SK-N-SH (cell line): ENCODE results near the gene CDC37. TPM values are rescaled to one million over a fixed set of nuclear protein-coding genes. Genes with fewer than 3 reads are reported as not detected.

Source experiments
- CTCF ChIA-PET: fragments of 300-600, 350-600 bp; formaldehyde crosslinking; extraction: SDS; loops from one replicate; lab custom pipeline; 2021; lab: Yijun Ruan, JAX
- POLR2A ChIA-PET: fragments of 350-600 bp; sonication (Branson Sonifier 250); formaldehyde crosslinking; extraction: SDS; loops from one replicate; lab custom pipeline; 2020; ENCODE audit warnings: antibody characterized with exemption, inconsistent platforms; lab: Yijun Ruan, JAX
- DNase-seq: peaks from one replicate; pipeline ENCODE4 v3.0.0; 2012
- H2AFZ ChIP-seq: fragments of 200-600 bp; sonication (generic); 2 replicates; pipeline ENCODE4 v1.8.1; 2016; ENCODE audit warnings: antibody characterized with exemption, mild to moderate bottlenecking, low read depth
- H3F3A ChIP-seq: fragments of 200-600 bp; sonication (generic); replicated peaks from 2 replicates; pipeline ENCODE3; 2016; ENCODE audit warnings: antibody characterized with exemption, mild to moderate bottlenecking; ENCODE audit not compliant: insufficient read depth
- H3K27ac ChIP-seq, 2 experiments: fragments of 200-500 bp in 1 of 2; fragments of 200-600 bp in 1 of 2; sonication (Bioruptor generic) in 1 of 2; sonication (generic), shearing (Covaris generic) in 1 of 2; 2 replicates each; pipeline versions ENCODE4 v1.5.1 to v1.6.1; 2014 to 2016; ENCODE audit warnings: low read depth in 2 of 2, inconsistent platforms in 1 of 2, low read length in 1 of 2, mild to moderate bottlenecking in 1 of 2, mixed read lengths in 1 of 2
- H3K27me3 ChIP-seq: fragments of 200-600 bp; sonication (generic), shearing (Covaris generic); 2 replicates; pipeline ENCODE4 v1.6.1; 2016; ENCODE audit warnings: mixed run types; ENCODE audit not compliant: insufficient read depth
- H3K36me3 ChIP-seq, 2 experiments: fragments of 200-500 bp in 1 of 2; fragments of 200-600 bp in 1 of 2; sonication (Bioruptor generic) in 1 of 2; sonication (generic) in 1 of 2; replicated peaks in 1 of 2; 2 replicates each; pipeline versions ENCODE3 to v1.5.1; 2014 to 2016; ENCODE audit warnings: low read length in 1 of 2, mild to moderate bottlenecking in 1 of 2; ENCODE audit not compliant: insufficient read depth in 2 of 2, control insufficient read depth in 1 of 2
- H3K4me1 ChIP-seq, 2 experiments: fragments of 200-500 bp in 1 of 2; fragments of 200-600 bp in 1 of 2; sonication (Bioruptor generic) in 1 of 2; sonication (generic), shearing (Covaris generic) in 1 of 2; 2 replicates each; pipeline versions ENCODE4 v1.5.1 to v1.6.1; 2014 to 2016; ENCODE audit warnings: low read depth in 1 of 2, low read length in 1 of 2, mixed run types in 1 of 2; ENCODE audit not compliant: insufficient read depth in 2 of 2, control insufficient read depth in 1 of 2
- H3K4me2 ChIP-seq: fragments of 200-600 bp; sonication (generic), shearing (Covaris generic); 2 replicates; pipeline ENCODE4 v1.6.1; 2017; ENCODE audit warnings: mixed run types
- H3K4me3 ChIP-seq, 2 experiments: fragments of 200-500 bp in 1 of 2; fragments of 200-600 bp in 1 of 2; sonication (Bioruptor generic) in 1 of 2; sonication (generic), shearing (Covaris generic) in 1 of 2; 2 replicates each; pipeline versions ENCODE4 v1.5.1 to v1.8.1; 2014 to 2016; ENCODE audit warnings: low read depth in 2 of 2, inconsistent platforms in 1 of 2, low read length in 1 of 2, mild to moderate bottlenecking in 1 of 2, mixed read lengths in 1 of 2, moderate library complexity in 1 of 2
- H3K79me2 ChIP-seq: fragments of 200-600 bp; sonication (generic); 2 replicates; pipeline ENCODE4 v1.8.1; 2017; ENCODE audit warnings: mild to moderate bottlenecking; ENCODE audit not compliant: insufficient read depth
- H3K9ac ChIP-seq: fragments of 200-600 bp; sonication (generic); 2 replicates; pipeline ENCODE4 v1.6.1; 2017; ENCODE audit warnings: mixed run types
- H3K9me2 ChIP-seq: fragments of 200-600 bp; sonication (generic); 2 replicates; pipeline ENCODE4 v1.6.1; 2017; ENCODE audit warnings: mixed run types
- H3K9me3 ChIP-seq: fragments of 200-600 bp; sonication (generic); 2 replicates; pipeline ENCODE4 v1.6.1; 2017; ENCODE audit warnings: mixed run types, mild to moderate bottlenecking, moderate library complexity
- H4K20me1 ChIP-seq: fragments of 200-600 bp; sonication (generic); 2 replicates; pipeline ENCODE4 v1.6.1; 2017; ENCODE audit warnings: mild to moderate bottlenecking, mixed run types; ENCODE audit not compliant: insufficient read depth
- CTCF ChIP-seq: fragments of 200-600 bp; sonication (generic); IDR thresholded peaks from 2 replicates; pipeline ENCODE4 v1.6.1; 2017; ENCODE audit warnings: antibody characterized with exemption, mild to moderate bottlenecking, moderate library complexity
- EP300 ChIP-seq, 2 experiments: IDR thresholded peaks; 2 replicates each; pipeline versions ENCODE4 v1.4.0 to v1.6.1; 2012; ENCODE audit warnings: borderline replicate concordance in 1 of 2, low read depth in 1 of 2, low read length in 1 of 2
- EZH2phosphoT487 ChIP-seq: fragments of 200-600 bp; sonication (generic); IDR thresholded peaks from 2 replicates; pipeline ENCODE4 v1.6.1; 2017; ENCODE audit warnings: low read depth, mixed run types, mild to moderate bottlenecking, antibody characterized with exemption, moderate library complexity, borderline replicate concordance
- FOXJ3 ChIP-seq: sonication (generic); formaldehyde crosslinking; IDR thresholded peaks from 2 replicates; pipeline ENCODE4 v1.5.1; 2020; ENCODE audit warnings: mild to moderate bottlenecking, missing genetic modification reagents
- FOXM1 ChIP-seq: IDR thresholded peaks from 2 replicates; pipeline ENCODE4 v1.4.0; 2012; ENCODE audit warnings: low read depth, mild to moderate bottlenecking
- GABPA ChIP-seq: IDR thresholded peaks from 2 replicates; pipeline ENCODE4 v1.4.0; 2012; ENCODE audit warnings: low read depth, mild to moderate bottlenecking
- GATA2 ChIP-seq: sonication (generic); formaldehyde crosslinking; IDR thresholded peaks from 2 replicates; pipeline ENCODE4 v1.5.0; 2020; ENCODE audit warnings: mild to moderate bottlenecking, missing genetic modification reagents
- JUND ChIP-seq: IDR thresholded peaks from 2 replicates; pipeline ENCODE4 v1.4.0; 2012
- MAX ChIP-seq: IDR thresholded peaks from 2 replicates; pipeline ENCODE4 v1.4.0; 2012; ENCODE audit warnings: low read depth
- MEF2A ChIP-seq: IDR thresholded peaks from 2 replicates; pipeline ENCODE4 v1.4.0; 2012; ENCODE audit warnings: low read depth, borderline replicate concordance
- MXI1 ChIP-seq: IDR thresholded peaks from 2 replicates; pipeline ENCODE4 v1.6.1; 2012; ENCODE audit warnings: mild to moderate bottlenecking, low read depth, low read length, improper control_type of control experiment
- NFIC ChIP-seq: IDR thresholded peaks from 2 replicates; pipeline ENCODE4 v1.4.0; 2012; ENCODE audit warnings: borderline replicate concordance
- REST ChIP-seq: IDR thresholded peaks from 2 replicates; pipeline ENCODE4 v1.6.1; 2012; ENCODE audit warnings: mild to moderate bottlenecking, low read depth, low read length, moderate library complexity
- RFX5 ChIP-seq: IDR thresholded peaks from 2 replicates; pipeline ENCODE4 v1.6.1; 2012; ENCODE audit warnings: mild to moderate bottlenecking, improper control_type of control experiment, low read length
- SIN3A ChIP-seq: IDR thresholded peaks from 2 replicates; pipeline ENCODE4 v1.6.1; 2012; ENCODE audit warnings: low read depth, mild to moderate bottlenecking, low read length, moderate library complexity, borderline replicate concordance
- TEAD4 ChIP-seq: IDR thresholded peaks from 2 replicates; pipeline ENCODE4 v1.4.0; 2012; ENCODE audit warnings: mild to moderate bottlenecking, borderline replicate concordance; ENCODE audit not compliant: insufficient read depth
- ZBTB33 ChIP-seq: IDR thresholded peaks from 2 replicates; pipeline ENCODE4 v1.4.0; 2012; ENCODE audit warnings: low read depth, borderline replicate concordance
- WGBS: methylation state at CpG from one replicate; pipeline ENCODE4 v1.1.6; 2017; ENCODE audit warnings: low lambda C conversion rate; 5-methylcytosine and 5-hydroxymethylcytosine counted together
- polyA plus RNA-seq, 3 experiments: library from polyadenylated mRNA; depleted of rRNA; stranded (reverse); fragments of >200 nt; gene quantifications; 2 replicates each; pipeline ENCODE4 v1.2.3, GENCODE V29; 2012

CDC37 gene
- polyA plus RNA-seq, 1 of the 3 experiments (the other 2 are of a cell fraction), result 1,026 TPM

- Histone ChIP-seq H2AFZ (no peak overlapping the region), H3K9ac (no peak overlapping the region), H3K4me1 (no peaks in the 10 kb centered on the region), H3K4me3 (no peak overlapping the region), H4K20me1 (no peaks in the 10 kb centered on the region), H3K27ac (no peak overlapping the region), H3K79me2 (no peaks in the 10 kb centered on the region), H3K9me3 (no peaks in the 10 kb centered on the region), H3K36me3 (no peaks in the 10 kb centered on the region), H3K27me3 (no peaks in the 10 kb centered on the region), H3K9me2 (no peaks in the 10 kb centered on the region), H3K4me2 (no peak overlapping the region), H3F3A (no peaks in the 10 kb centered on the region)
- WGBS, result 82% methylated on average over 3 of the region's 3 CpGs
- TF ChIP-seq SIN3A (no peak), MXI1 (no peak), GATA2 (CRISPR knock-in tag) (no peak), MAX (no peak), NFIC (no peak)
- POLR2A ChIA-PET, result no interaction called here
- no peak for DNase-seq
- CTCF ChIA-PET, result interaction anchor here (0.9 to 2.5 kb wide), 2 partner anchors 26 to 139 kb away, joined by 3 to 6 read pairs; no protein-coding TSS in a partner anchor
These were observed 39.4 kb upstream of the CDC37 start for GRCh38 chr19:10442698-10443097.

- ChIA-PET CTCF (interaction anchor here (1.1 to 1.2 kb wide), 2 partner anchors 16 to 51 kb away, joined by 4 read pairs; no protein-coding TSS in a partner anchor), POLR2A (no interaction called here)
- Histone ChIP-seq H3K9ac (no peak overlapping the region), H3F3A (peaks cover 6% of the 10 kb centered on the region), H3K4me2 (no peak overlapping the region), H3K27me3 (no peaks in the 10 kb centered on the region), H3K79me2 (no peaks in the 10 kb centered on the region), H3K27ac (no peak overlapping the region), H2AFZ (no peak overlapping the region), H3K4me1 (no peaks in the 10 kb centered on the region), H4K20me1 (no peaks in the 10 kb centered on the region), H3K9me3 (no peaks in the 10 kb centered on the region), H3K9me2 (no peaks in the 10 kb centered on the region), H3K4me3 (no peak overlapping the region), H3K36me3 (no peaks in the 10 kb centered on the region)
- no peak for DNase-seq
- WGBS, result 89% methylated on average over 2 of the region's 5 CpGs
- TF ChIP-seq EP300 (IDR thresholded peaks at IDR 0.05; ENCODE audit: borderline replicate concordance in 1 of 2, low read depth in 1 of 2, low read length in 1 of 2), result no peak
- TF ChIP-seq MEF2A, result no peak
- TF ChIP-seq SIN3A, result no peak
- no peak for TF ChIP-seq FOXJ3 (CRISPR knock-in tag)
- no peak for TF ChIP-seq REST
- no peak for TF ChIP-seq TEAD4
- no peak for TF ChIP-seq MAX
- no peak for TF ChIP-seq ZBTB33
- TF ChIP-seq EZH2phosphoT487, result no peak
- TF ChIP-seq FOXM1, result no peak
- TF ChIP-seq GATA2 (CRISPR knock-in tag), result no peak
- TF ChIP-seq RFX5, result no peak
- TF ChIP-seq GABPA, result no peak
- no peak for TF ChIP-seq CTCF
- no peak for TF ChIP-seq JUND
These were observed 36.2 kb upstream of the CDC37 start for GRCh38 chr19:10439588-10439987.
